T-helper 22 cell (primary cell): ENCODE data around the gene TAS1R3.

Experiments
- DNase-seq: peaks from one replicate; pipeline ENCODE4 v3.0.0-alpha.2; 2020; ENCODE audit warnings: low read depth

Gene TAS1R3

DNA sequence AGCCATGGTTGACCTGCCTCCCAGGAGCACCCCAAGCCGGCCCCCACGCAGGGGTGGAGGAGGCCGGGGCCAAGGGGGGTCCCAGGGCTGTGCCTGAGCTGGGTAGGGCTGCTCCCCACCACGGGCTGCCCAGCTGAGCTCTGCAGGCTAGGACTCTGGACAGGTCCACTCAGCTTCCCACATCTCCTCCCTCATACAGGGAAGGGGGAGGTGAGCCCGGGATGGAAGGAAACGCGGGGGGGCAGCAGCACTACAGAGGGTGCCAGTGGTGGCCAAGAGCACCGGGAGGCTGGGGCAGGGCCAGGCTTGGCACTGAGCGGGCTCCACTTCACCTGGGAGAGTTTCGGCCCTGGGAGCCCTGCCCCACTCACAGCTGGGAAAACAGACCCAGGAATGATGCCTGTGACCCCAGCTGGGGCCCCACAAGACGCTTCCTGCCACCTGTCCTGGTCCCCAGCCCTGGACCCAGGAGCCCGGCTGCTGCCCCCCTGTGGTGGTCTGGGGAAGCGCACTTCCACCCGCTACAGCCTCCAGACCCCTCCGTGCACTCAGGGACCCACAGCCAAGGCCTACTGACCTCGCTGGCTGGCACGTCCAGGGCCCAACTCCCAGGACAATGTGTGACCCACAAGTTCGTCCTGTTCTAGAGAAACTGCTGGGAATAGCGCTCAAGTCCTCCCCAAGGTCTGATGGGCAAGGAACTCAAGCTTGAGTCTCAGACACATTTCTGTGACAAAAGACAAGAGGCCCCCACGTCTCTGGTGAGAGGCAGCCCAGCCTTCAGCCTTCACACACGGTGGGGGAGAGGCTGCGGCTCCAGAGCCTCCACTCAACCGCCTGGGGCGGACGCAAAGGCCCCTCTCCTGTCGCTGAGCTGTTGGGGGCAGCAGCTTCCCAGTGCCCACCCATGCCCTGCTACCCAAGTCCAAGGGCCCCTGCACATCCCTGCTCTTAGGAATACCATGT, 40.9 kb downstream of the TAS1R3 start:
- DNase-seq, result peak; percentile 51

DNA sequence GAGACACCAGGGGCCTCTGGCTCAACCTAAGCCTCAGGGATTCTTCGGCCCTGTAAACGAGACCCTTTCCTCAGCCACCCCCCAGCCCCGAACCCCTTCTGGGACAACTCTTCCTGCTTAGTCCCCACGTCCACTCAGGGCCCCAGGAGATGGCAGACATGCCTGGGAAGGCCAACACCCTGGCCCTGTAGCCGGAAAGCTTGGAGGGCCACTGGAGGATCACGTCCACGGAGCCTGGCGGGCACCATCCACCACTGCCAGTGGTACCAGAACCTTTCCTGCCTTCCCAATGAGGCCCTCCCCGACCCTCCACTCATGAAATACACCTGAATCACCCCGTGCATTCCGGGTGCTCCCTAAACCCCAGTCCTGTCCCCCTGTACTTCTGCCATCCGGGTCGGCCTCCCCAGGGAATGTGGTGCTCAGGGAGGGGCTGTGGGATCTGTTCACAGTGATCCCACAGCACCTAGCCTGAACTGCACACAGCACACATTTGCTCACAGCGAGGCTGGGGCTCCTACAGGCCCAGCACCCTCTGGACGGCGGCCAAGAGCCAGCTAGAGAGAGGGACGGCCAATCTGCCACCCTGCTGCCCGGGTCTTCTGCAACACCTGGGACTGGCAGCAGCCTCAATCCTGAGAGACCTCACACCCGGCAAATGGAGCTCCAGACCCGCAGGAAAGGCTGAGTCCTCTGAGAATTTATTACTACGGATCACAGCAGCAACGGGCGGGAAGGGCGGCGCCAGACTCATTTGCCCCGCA, 42.2 kb downstream of the TAS1R3 start:
- DNase-seq, result no peak

DNA sequence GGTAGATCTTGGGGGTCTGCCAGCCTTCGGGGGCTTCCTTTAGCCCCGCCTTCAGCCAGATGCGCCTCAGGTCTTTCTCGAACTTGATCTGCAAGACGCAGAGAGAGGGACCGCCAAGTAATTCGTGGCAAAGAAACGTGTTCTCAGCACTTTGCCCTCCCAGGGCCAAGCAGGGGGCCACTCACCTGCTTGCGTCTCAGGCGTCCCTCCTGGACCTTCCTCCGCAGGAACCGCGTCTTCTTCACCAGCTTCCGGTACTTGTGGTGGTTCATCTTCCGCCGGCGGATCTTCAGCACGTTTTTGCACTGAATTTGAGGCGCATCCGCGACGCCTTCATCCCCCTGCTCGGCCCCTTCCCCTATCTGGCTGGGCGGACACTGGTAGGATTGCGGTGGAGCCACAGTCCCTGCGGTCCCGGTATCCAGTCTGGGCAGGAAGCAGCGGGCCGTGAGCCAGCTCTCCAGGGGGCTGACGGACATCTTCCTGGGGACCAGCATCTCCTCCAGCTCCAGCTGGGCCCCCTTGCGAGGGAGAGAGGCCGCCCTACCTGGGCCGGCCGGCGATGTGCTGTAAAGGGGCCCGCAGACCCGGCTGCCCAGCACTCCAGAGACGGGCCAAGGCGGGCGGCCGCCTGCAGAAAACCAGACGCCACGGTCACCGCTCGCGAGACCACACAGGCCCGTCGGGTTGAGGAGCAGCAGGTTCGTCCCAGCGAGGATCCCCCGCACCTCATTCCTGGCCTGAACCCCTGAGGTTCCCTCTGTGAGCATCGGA, 42.9 kb downstream of the TAS1R3 start:
- no peak for DNase-seq

DNA sequence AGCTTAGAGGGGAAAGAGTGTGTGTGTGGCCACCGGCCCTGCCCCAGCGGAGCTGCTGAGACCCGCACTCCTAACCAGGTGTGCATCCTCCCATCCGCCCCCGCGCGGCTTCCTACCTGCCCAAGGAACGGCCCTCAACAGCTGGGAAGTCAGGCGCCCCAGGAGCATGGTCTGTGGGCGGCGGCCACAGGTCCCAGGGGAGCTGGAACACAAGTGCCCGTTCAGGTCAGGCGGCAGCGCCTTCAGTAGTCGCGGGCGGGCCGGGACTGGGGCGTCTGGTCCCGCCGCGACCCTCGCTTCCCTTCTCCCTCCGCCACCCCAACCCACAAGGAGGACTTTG, 43.5 kb downstream of the TAS1R3 start:
- DNase-seq, result no peak

DNA sequence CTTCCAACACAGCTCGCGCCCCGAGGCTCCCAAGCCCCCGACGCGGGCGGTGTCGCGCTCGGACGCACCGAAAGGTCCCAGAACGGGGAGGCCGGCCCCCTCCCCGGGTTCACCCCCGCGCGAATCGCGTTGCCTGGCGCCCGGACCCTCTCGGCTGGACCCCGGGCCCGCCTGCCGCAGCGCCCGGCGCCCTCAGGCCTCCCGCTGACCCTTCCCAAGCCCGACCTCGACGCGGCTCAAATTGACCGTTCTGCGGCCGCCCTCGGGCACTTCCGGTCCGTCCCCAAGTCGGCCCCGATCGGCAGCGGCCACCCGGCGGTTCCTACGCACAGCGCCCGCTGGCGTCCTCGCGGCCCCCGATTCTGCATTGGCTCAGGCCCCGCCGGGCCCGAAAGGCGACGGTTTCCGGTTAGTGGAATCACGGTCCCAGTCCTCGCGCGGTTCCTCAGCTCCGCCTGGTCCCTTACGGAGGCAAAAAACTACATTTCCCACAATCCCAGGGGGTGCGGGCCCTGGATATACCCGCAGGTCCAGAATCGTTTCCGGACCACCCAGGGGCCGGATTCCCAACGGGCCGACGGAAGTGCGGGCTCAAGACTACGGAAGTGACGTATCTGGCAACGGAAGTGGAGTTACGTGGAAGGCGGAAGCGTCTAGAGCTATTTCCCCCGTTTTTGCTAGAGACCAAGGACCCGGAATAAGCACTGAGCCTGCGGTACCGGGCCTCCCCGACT, 44.0 kb downstream of the TAS1R3 start, which contains the start of gene AURKAIP1:
AURKAIP1 (minus strand) TSS at position 279 of the 734 bp plus-strand sequence. CDS start 451 bp downstream, outside the sequence.
- DNase-seq, result peak; percentile 96

DNA sequence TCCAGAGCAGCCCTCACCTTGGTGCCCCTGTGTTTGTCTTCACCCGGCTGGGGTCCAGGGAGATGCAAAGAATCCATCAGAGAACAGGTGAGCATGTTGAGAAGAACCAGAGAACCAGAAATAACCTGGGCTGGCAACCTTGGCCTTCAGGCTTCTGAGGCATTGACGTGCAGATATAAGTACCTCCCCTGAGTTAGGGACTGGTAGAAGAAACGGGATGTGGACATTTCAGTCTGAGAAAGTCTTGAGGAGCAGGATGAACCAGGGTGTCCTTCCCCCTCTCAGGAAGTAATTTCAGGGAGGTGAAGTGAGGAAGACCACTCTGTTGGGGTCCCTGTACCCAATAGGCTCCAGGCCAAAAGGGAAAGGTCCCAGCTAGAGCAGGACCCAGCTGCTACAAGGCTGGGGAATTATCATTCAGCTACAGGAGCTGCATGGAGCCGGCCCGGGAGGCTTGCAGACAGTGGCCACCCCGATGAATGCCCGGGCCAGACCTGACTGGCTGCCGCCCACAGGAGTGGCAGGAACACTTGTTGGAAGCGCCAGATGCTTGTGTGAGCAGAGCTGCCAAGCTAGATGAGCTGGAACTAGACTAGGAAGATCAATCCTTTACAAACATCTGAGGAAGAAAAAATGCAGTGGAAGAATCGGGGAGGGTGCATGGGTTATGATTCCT, 45.6 kb downstream of the TAS1R3 start:
- DNase-seq, result no peak

DNA sequence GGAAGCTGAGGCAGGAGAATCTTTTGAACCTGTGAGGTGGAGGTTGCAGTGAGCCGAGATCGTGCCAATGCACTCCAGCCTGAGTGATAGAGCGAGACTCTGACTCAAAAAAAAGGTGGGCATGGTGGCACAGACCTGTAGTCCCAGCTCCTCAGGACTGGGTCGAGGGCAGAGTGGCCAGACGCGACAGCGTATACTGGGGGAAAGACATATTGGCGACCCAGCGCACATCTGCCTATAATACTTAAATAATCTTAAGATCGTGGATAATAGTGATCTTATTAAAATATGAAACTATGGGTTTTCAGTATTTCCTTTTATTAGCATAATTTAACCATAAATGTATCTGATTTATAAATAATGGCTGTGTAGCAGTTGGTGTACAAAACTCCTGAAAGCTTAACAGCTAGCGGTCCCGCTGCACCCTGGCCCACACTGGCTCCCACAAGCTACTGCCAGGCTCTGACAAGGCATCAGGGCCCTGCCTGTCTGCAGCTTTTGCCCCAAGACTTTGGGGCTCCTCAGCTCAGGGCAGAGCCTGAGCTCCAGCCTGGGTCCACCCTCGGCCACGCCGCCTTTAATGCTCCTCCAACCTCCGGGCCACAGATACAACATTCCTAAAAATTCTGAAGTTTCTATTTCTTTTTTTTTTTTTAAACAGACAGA, 46.6 kb downstream of the TAS1R3 start:
- DNase-seq, result no peak

DNA sequence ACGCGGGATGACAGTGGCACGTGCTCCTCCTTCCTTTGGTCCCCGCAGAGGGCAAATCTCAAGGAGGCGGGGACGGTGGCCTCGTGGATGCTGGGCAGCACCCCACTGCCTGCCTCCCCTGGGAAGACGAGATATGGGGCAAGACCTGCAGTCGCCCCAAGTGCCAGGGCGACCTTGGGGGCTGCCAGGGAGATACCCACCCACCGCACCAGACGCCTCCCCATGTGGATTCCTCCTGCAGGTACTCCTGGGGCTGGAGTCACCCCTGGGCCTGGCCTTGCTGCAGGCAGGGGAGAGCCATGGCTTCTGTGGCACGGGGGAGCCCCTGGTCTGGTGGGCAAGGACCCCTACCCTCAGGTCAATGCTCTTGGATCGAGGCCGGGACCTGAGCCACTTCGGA, 49.8 kb downstream of the TAS1R3 start:
- DNase-seq, result no peak

DNA sequence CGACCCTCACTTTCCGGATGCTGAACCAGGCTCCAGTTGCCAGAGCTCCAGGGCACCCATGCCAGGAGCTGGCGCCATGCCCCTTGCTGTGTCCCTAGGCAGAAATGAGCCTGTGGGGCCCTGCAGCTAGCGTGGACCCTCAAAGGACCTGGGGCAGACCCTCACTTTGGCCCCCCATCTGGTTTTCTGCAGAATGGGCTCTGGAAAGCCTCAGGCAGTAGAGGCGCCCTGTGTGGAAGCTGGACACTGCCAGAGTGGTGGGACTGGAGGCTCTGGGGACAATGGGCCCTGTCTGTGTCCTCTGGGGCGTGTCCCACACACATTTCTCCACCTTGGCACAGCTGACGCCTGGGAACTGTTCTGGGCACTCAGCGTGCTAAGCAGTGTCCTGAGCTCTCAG, 50.2 kb downstream of the TAS1R3 start:
- no peak for DNase-seq
